NB4 (cell line): ENCODE data around the gene PCSK1.

ENCODE experiments used
- POLR2A ChIP-seq: IDR thresholded peaks from 2 replicates; pipeline ENCODE4 v1.6.1; 2011; ENCODE audit warnings: mild to moderate bottlenecking; ENCODE audit not compliant: insufficient read length; ENCODE audit errors: extremely low read depth
- TF ChIP-seq, protein P1 (sequence below): IDR thresholded peaks from one replicate; pipeline ENCODE4 v1.5.1; 2012; ENCODE audit warnings: low read depth, low read length

- TF ChIP-seq, protein P1, sequence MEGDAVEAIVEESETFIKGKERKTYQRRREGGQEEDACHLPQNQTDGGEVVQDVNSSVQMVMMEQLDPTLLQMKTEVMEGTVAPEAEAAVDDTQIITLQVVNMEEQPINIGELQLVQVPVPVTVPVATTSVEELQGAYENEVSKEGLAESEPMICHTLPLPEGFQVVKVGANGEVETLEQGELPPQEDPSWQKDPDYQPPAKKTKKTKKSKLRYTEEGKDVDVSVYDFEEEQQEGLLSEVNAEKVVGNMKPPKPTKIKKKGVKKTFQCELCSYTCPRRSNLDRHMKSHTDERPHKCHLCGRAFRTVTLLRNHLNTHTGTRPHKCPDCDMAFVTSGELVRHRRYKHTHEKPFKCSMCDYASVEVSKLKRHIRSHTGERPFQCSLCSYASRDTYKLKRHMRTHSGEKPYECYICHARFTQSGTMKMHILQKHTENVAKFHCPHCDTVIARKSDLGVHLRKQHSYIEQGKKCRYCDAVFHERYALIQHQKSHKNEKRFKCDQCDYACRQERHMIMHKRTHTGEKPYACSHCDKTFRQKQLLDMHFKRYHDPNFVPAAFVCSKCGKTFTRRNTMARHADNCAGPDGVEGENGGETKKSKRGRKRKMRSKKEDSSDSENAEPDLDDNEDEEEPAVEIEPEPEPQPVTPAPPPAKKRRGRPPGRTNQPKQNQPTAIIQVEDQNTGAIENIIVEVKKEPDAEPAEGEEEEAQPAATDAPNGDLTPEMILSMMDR = no peak
- TF ChIP-seq POLR2A = no peak
Measured at GRCh38 chr5:96347502-96348292, 85.4 kb downstream of the PCSK1 start.
